Stomach smooth muscle (tissue), 2 donors: Measurements from ENCODE around the gene ZNF326.

Experiments used
- H3K27ac ChIP-seq: one replicate; pipeline ENCODE4 v1.7.0; 2013; ENCODE audit warnings: mild to moderate bottlenecking, low read length, inconsistent platforms
- H3K27me3 ChIP-seq, 2 donors: one replicate each; pipeline ENCODE4 v1.7.0; 2013; ENCODE audit warnings: low read length in 2 of 2; ENCODE audit not compliant: insufficient read depth in 2 of 2, control insufficient read depth in 1 of 2
- H3K36me3 ChIP-seq, 2 donors: one replicate each; pipeline ENCODE4 v1.7.0; 2013; ENCODE audit warnings: low read length in 2 of 2; ENCODE audit not compliant: control insufficient read depth in 2 of 2, insufficient read depth in 2 of 2
- H3K4me1 ChIP-seq: one replicate; pipeline ENCODE4 v1.7.0; 2013; ENCODE audit warnings: low read length; ENCODE audit not compliant: control insufficient read depth, insufficient read depth
- H3K4me3 ChIP-seq, 2 donors: one replicate each; pipeline ENCODE4 v1.7.0; 2013; ENCODE audit warnings: low read length in 2 of 2
- H3K9ac ChIP-seq, 2 donors: one replicate each; pipeline ENCODE4 v1.7.0; 2013; ENCODE audit warnings: low read length in 2 of 2, mild to moderate bottlenecking in 1 of 2
- H3K9me3 ChIP-seq, 2 donors: one replicate each; pipeline ENCODE4 v1.7.0; 2013; ENCODE audit warnings: low read length in 2 of 2; ENCODE audit not compliant: control insufficient read depth in 2 of 2
- donor health status: healthy.
- donor health status: Pancreatic carcinoma.

ZNF326 gene

GRCh38 chr1:89953929-89954328 lies 41.0 kb upstream of the ZNF326 start:
- Histone ChIP-seq H3K9ac (no peak overlapping the region), H3K36me3 (no peaks in the 10 kb centered on the region), H3K27me3 (peaks cover 0 to under 1% of the 10 kb centered on the region in 2 donors), H3K27ac (no peak overlapping the region), H3K4me3 (no peak overlapping the region), H3K4me1 (no peaks in the 10 kb centered on the region), H3K9me3 (no peaks in the 10 kb centered on the region)

GRCh38 chr1:89954401-89954800 lies 40.5 kb upstream of the ZNF326 start:
- Histone ChIP-seq H3K27ac (no peak overlapping the region), H3K9ac (no peak overlapping the region), H3K9me3 (no peaks in the 10 kb centered on the region)

GRCh38 chr1:89955311-89956205 lies 39.4 kb upstream of the ZNF326 start:
- Histone ChIP-seq H3K36me3 (no peaks in the 10 kb centered on the region), H3K27ac (no peak overlapping the region), H3K4me3 (no peak overlapping the region), H3K9ac (no peak overlapping the region), H3K9me3 (no peaks in the 10 kb centered on the region), H3K27me3 (no peaks in the 10 kb centered on the region), H3K4me1 (no peaks in the 10 kb centered on the region)

More at GRCh38 chr1:89954401-89954800, 40.5 kb upstream of the ZNF326 start:
- no peak overlapping the region for H3K4me3 ChIP-seq
- H3K27me3 ChIP-seq, result no peaks in the 10 kb centered on the region
- no peaks in the 10 kb centered on the region for H3K36me3 ChIP-seq
- no peaks in the 10 kb centered on the region for H3K4me1 ChIP-seq

- H3K27ac ChIP-seq, result no peak overlapping the region
- H3K9me3 ChIP-seq, result no peaks in the 10 kb centered on the region
- no peak overlapping the region for H3K9ac ChIP-seq
- H3K4me3 ChIP-seq, result no peak overlapping the region
- peaks cover 3% of the 10 kb centered on the region for H3K4me1 ChIP-seq
- no peaks in the 10 kb centered on the region for H3K36me3 ChIP-seq
- no peaks in the 10 kb centered on the region for H3K27me3 ChIP-seq
Observed at GRCh38 chr1:89957107-89957506, 37.8 kb upstream of the ZNF326 start.

GRCh38 chr1:89958851-89959654 lies 35.9 kb upstream of the ZNF326 start:
- Histone ChIP-seq H3K9me3 (no peaks in the 10 kb centered on the region), H3K27me3 (no peaks in the 10 kb centered on the region), H3K9ac (no peak overlapping the region), H3K27ac (no peak overlapping the region), H3K4me1 (peaks cover 3% of the 10 kb centered on the region), H3K4me3 (no peak overlapping the region), H3K36me3 (no peaks in the 10 kb centered on the region)

- H3K4me1 ChIP-seq, result peaks cover 3% of the 10 kb centered on the region
- H3K27me3 ChIP-seq, result no peaks in the 10 kb centered on the region
- no peaks in the 10 kb centered on the region for H3K9me3 ChIP-seq
- no peak overlapping the region for H3K4me3 ChIP-seq
- no peak overlapping the region for H3K27ac ChIP-seq
- no peaks in the 10 kb centered on the region for H3K36me3 ChIP-seq
- H3K9ac ChIP-seq, result no peak overlapping the region
Observed at GRCh38 chr1:89959719-89960118, 35.2 kb upstream of the ZNF326 start.

- Histone ChIP-seq H3K9me3 (no peaks in the 10 kb centered on the region), H3K4me3 (no peak overlapping the region), H3K27me3 (no peaks in the 10 kb centered on the region), H3K36me3 (no peaks in the 10 kb centered on the region), H3K4me1 (peaks cover 3% of the 10 kb centered on the region), H3K27ac (no peak overlapping the region), H3K9ac (no peak overlapping the region)
Observed at GRCh38 chr1:89962024-89962741, 32.7 kb upstream of the ZNF326 start.

GRCh38 chr1:89962742-89963075 lies 32.2 kb upstream of the ZNF326 start:
- no peak overlapping the region for H3K9ac ChIP-seq
- H3K4me1 ChIP-seq, result peaks cover 3% of the 10 kb centered on the region
- no peak overlapping the region for H3K4me3 ChIP-seq
- H3K36me3 ChIP-seq, result no peaks in the 10 kb centered on the region
- H3K27ac ChIP-seq, result no peak overlapping the region
- H3K27me3 ChIP-seq, result no peaks in the 10 kb centered on the region
- H3K9me3 ChIP-seq, result no peaks in the 10 kb centered on the region

GRCh38 chr1:89965193-89965768 lies 29.6 kb upstream of the ZNF326 start:
- no peaks in the 10 kb centered on the region for H3K9me3 ChIP-seq
- H3K4me3 ChIP-seq, result no peak overlapping the region
- H3K36me3 ChIP-seq, result no peaks in the 10 kb centered on the region
- H3K4me1 ChIP-seq, result peaks cover 3% of the 10 kb centered on the region
- H3K27me3 ChIP-seq, result no peaks in the 10 kb centered on the region
- H3K9ac ChIP-seq, result no peak overlapping the region
- no peak overlapping the region for H3K27ac ChIP-seq

GRCh38 chr1:89966656-89967055 lies 28.3 kb upstream of the ZNF326 start:
- H3K4me1 ChIP-seq, result peaks cover 3% of the 10 kb centered on the region
- H3K9ac ChIP-seq, result no peak overlapping the region
- no peaks in the 10 kb centered on the region for H3K27me3 ChIP-seq
- no peaks in the 10 kb centered on the region for H3K9me3 ChIP-seq
- no peak overlapping the region for H3K27ac ChIP-seq
- H3K4me3 ChIP-seq, result no peak overlapping the region
- no peaks in the 10 kb centered on the region for H3K36me3 ChIP-seq
